GM18502 (cell line): ENCODE measurements around the gene RIMS1.

Experiments used
- ATAC-seq: cut with Tn5 transposase; IDR thresholded peaks from one replicate; pipeline ENCODE4 v1.9.1; 2021; ENCODE audit warnings: mild to moderate bottlenecking; ENCODE audit not compliant: unreplicated experiment, poor library complexity

RIMS1 gene

GRCh38 chr6:72218125-72218524 is 331.8 kb downstream of the RIMS1 start:
- ATAC-seq: peak; percentile 85

DNA sequence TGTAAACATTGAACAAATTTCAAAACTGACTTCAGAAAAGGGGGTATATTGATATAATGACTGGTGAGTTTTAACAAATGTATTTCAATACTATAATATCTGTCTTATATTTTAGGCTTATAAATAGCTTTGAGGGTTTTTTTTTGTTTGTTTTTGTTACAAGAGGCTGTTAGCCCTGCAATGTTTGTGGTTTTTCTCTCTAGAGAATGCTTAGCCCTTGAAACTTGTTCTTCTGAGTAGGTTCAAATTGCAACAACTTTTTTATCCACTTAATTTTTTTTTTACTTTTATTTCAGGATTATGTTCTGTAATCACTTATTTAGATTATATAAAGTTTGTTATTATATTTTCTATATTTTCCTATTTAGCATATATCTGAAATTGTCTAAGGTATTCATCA is 333.2 kb downstream of the RIMS1 start:
- no peak for ATAC-seq

DNA sequence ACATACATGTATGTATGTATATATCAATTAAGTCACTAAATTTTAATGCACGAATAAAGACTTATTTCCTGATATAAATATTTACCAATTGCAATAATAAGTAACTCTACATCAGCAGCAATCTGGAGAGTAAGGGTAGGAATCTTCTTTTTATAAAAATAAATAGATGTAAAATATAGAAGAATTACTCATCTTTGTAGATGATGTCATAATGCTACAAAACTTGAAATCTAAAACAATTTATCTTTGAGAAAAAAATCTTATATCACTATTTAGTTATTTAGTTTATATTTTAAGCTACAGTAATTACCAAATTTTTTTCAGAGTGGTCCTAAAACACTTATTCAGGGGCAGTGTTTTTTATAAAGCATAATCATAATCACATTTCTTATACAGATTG is 351.7 kb downstream of the RIMS1 start:
- ATAC-seq: no peak

DNA sequence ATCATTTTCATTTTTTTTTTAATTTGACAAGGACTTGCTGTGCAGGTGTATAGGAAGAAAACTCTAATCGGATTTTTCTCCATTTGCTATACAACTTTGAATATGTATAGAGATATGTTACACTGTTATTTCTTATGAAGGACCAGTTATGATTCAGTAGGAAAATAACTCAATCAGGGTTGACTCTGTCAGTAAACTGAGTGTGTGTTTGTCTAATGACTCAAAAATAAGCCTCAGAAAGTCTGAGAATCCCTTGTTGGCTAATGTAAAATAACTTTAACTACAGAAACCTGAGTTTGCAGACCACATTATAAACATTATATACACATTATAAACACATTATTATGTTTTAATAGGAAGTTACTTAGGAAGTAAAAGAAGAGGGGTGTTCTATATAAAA is 352.6 kb downstream of the RIMS1 start:
- ATAC-seq: no peak

DNA sequence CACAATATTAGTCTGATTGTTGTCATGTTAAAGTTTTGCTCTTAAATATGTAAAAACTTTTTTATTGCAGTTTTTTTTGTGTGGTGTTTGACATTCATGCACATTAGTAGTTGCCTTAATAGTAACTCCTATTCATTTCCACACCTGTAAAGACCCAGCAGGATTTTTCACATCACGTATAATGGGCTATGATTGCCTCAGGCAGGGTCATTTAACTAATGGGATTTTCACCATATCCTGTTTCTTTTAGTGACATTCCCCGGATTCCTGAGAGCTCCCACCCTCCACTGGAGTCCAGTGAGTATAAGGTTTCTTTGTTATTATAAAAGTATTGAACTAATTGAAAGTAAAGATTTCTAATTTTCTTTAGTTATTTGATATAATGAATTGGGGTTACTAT is 359.2 kb downstream of the RIMS1 start:
- no peak for ATAC-seq

DNA sequence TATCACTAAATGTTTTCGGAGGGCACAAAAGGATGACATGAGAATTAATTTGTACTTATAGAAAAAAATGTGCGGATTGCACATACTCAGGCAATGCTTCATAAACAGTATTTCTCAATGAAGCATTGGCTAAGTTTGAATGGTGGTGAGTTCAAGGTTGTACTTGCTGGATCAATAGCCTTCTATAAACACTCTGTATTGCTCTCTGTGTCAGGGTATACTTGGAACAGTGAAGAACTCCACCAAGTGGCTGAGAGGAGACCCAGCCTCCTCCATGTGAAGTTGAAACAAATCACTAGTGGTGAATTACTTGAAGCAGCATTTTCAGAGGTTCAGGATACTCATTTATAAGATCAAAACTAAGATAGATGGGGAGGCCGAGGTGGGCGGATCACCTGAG is 360.6 kb downstream of the RIMS1 start:
- ATAC-seq: no peak

DNA sequence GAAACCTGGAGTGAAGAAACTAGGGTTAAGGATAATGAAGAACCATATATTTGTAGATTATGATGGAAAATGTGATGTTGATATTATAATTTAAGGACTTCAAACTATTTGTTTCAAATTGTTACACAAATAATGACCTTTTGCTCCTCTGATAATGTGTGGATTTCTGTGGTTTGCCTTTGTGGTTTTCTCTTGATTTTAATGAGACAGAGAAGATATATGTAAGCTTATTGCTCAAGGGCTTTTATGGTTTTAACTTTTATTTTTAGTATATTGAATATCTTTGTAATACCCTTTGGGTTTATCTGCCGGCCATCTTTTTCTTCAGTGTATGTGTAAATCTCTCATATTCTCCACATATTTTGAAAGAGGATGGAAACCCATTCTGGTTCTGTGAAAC is 362.3 kb downstream of the RIMS1 start:
- no peak for ATAC-seq

DNA sequence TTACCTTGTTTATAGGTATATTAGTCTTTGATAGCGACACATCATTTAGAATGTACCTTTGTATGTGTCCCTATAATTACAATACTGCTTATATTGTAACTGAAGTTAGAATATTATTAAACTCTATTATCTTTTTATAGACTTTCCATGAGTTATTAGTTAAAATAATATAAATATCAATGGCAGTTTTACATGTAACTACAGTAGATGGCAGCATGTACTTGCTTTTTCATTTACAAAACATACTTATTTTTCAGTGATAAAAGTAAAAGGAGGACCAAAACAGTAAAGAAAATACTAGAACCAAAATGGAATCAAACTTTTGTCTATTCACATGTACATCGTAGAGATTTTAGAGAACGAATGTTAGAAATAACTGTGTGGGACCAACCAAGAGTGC is 364.3 kb downstream of the RIMS1 start:
- no peak for ATAC-seq

GRCh38 chr6:72260489-72260888 is 374.1 kb downstream of the RIMS1 start:
- ATAC-seq: no peak

DNA sequence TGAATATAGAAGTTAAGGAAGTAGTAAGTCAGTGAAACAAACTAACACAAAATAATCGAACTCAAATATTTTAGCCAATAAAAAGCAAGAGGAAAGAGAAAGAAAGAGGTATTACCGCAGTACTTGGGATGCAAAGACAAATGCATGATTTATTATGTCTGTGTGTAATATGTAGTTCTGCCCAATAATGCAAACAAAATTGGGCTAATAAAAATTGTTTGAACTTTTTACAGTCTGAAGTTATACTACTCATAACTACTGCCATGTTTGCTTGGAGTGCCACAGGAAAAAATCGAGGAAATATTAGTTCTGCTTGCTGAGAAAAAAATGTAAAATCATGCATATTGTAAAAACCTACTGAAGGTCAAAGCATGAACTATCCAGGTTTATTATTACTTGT is 375.2 kb downstream of the RIMS1 start:
- ATAC-seq: no peak

- no peak for ATAC-seq
Observed at GRCh38 chr6:72262254-72262653, 375.9 kb downstream of the RIMS1 start.

- ATAC-seq: no peak
Observed at GRCh38 chr6:72267470-72267869, 381.1 kb downstream of the RIMS1 start.

DNA sequence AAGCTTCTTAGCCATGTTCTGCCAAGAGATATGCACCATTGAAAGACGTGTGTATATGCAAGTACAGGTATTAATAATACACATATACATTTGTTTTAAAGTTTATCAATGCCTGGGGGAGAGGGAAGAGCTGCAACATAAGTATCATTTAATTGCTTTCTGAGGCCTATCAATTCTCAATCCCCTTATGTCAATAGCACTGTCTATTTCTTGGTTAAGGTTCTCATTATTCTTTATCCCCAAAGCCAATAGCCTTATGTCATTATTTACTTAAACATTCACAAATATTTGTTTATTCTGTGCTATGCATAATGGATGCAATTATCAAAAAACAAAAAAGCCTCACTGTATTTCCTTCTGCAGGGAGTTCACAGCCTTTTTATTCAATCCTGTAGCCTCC is 385.2 kb downstream of the RIMS1 start:
- no peak for ATAC-seq

DNA sequence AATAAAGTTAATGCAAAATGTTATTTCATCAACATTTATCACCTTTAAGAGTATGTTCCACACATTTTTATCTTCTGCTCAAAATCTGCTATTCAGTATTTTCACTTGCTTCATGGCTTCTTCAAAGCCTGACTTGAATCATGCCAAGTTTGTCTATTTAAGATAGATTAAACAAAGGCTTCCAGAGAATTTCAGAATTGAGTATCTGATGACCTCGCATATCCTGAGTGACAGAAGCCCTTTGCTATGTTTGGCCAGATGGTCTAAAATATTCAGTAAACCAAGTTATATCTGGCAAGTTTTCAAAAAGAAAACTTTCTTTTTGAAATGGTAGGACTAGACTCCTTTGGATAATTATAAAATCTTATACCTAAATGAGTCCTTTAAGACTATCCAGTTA is 386.6 kb downstream of the RIMS1 start:
- no peak for ATAC-seq

DNA sequence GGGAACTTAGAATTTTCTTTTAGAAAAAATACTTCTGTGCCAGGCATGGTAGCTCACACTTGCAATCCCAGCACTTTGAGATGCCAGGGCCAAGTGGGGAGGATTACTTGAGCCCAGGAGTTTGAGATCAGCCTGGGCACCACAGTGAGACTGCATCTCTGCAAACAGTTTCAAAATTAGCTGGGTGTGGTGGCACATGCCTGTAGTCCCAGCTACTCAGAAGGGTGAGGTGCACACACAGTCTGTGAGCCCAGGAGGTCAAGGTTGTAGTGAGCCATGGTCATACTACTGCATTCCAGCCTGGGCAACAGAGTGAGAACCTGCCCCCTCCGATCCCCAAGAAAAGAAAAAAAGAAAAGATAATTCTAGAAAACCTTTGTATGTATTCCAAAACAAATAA is 389.5 kb downstream of the RIMS1 start:
- no peak for ATAC-seq

DNA sequence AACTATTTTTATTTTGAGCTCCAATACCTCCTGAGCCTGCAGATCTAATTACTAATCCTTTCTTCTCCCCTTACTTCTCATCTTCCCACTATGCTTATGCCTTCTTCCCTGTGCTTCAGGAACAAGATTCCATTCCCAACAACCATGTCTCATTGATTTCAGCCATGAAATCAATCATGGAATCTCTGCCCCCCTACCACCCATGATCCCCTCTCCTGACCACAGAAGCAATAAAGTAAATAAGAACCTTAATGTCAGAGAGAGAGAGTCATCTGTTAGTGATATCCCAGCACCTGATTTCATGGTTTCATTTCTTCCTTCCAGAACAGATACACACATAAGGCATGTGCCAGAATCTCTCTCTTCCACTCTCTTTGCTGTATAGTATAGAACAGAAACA is 395.9 kb downstream of the RIMS1 start:
- no peak for ATAC-seq

DNA sequence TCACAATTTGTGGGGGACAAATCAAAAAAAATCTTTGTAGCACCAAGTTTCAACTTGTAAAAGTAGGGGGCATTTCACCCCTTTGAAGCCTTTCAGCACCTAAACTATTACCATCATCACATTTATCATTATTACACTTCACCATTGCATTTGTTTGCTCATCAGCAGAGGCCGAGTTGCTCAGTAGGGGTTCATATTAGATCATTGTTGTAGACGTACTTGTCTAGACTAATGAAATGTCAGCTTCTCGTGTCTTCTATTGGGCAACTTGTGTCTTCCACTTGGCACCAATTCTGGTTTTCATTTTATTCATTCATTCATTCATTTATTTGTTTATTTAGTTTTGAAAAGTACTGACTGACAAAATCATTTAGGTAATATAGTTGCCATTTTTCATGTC is 397.2 kb downstream of the RIMS1 start:
- no peak for ATAC-seq

DNA sequence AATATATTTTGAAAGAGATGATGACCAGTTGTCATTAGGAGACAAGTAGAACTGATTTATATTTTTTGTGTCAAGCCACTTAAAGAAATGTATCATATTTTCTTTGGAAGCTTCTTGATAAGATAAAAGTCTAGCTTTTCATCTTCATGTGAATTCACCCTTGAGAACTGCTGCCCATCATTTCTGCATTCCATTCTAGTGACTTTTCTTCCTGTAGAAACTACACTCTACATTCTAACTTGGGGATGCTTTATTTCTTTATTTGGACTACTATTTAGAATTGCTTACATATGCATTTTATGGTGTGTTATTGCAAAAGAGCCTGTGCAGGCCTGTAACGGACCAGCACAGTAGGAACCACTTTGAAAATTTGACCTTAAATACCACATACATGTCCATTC is 400.6 kb downstream of the RIMS1 start:
- no peak for ATAC-seq

- no peak for ATAC-seq
Observed at GRCh38 chr6:72287801-72288200, 401.5 kb downstream of the RIMS1 start.

DNA sequence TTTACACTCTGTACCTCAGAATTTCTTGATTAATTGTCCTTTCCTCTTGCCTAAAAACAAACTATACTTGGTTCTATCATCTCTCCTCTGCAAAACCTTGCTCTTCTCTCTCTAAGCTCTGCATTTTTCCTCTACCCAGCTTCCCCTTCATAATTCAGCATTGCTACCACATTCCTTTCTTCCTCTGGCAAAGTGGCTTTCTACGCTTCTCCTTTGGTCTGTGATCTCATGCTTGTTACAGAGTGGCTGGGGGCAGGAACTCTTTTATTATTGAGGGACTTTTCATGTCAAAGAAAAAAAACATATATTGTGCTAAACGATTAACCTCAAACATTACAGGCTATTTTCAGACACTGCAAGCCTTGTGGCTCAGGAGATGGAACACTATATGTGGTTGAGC is 402.2 kb downstream of the RIMS1 start:
- ATAC-seq: no peak

- no peak for ATAC-seq
Observed at GRCh38 chr6:72290620-72291019, 404.3 kb downstream of the RIMS1 start.

- no peak for ATAC-seq
Observed at GRCh38 chr6:72296375-72296774, 410.0 kb downstream of the RIMS1 start.

GRCh38 chr6:72305971-72306370 is 419.6 kb downstream of the RIMS1 start:
- ATAC-seq: no peak
